ENCODE data around the gene MYMX. TPM values are rescaled to one million over a fixed set of nuclear protein-coding genes. Genes with fewer than 3 reads are reported as not detected.

MYMX gene
- total and polyA plus RNA-seq, 2 of the 4 experiments (the other 2 are of a cell fraction): not detected

GRCh38 chr6:44203955-44204354 lies 12.8 kb upstream of the MYMX start:
- H3K4me1 ChIP-seq (ENCODE audit: control insufficient read depth, insufficient read depth, low read length): no peaks in the 10 kb centered on the region
- H4K20me1 ChIP-seq (ENCODE audit: insufficient read depth, low read length): no peaks in the 10 kb centered on the region
- no peak overlapping the region for H3K9ac ChIP-seq (ENCODE audit: low read depth, low read length)
- no peak overlapping the region for H4K91ac ChIP-seq (ENCODE audit: insufficient read depth, low read depth, low read length)
- ChIA-PET POLR2A (ENCODE audit: unreplicated experiment) (no interaction called here), CTCF (interaction anchor here (1.1 to 1.6 kb wide), 2 partner anchors 11 kb away, joined by 3 read pairs; no protein-coding TSS in a partner anchor)
- H3K27ac ChIP-seq (ENCODE audit: insufficient read depth, low read length): no peak overlapping the region
- H3K36me3 ChIP-seq (ENCODE audit: control insufficient read depth, insufficient read depth, low read length): no peaks in the 10 kb centered on the region
- no peak overlapping the region for H2BK5ac ChIP-seq (ENCODE audit: low read depth, low read length, poor library complexity, severe bottlenecking)
- no peak overlapping the region for H3K14ac ChIP-seq (replicated peaks; ENCODE audit: low read depth, low read length)
- in situ Hi-C loops (cut with MboI; ENCODE audit: low sequenced_read_pairs) (no loop called here), dilution Hi-C loops (cut with HindIII; ENCODE audit: low sequenced_read_pairs, unreplicated experiment) (no loop called here), intact Hi-C loops (cut with micrococcal nuclease) (no loop called here)
- H2BK120ac ChIP-seq (ENCODE audit: low read depth, low read length): no peak overlapping the region
- no peak for DNase-seq
- no peak overlapping the region for H2AK9ac ChIP-seq (replicated peaks; ENCODE audit: low read depth, low read length, poor library complexity)
- BruUV-seq (replicated peaks): no TSS peak
- ATAC-seq (ENCODE audit: low read depth): no peak
- H3K4ac ChIP-seq (ENCODE audit: low read depth, low read length): no peak overlapping the region
- no peak overlapping the region for H3K56ac ChIP-seq (ENCODE audit: extremely low read depth, insufficient read depth, low read length)
- 100% methylated on average over 1 of the region's 6 CpGs; no CpG with 5 or more reads in 1 of the 2 experiments for WGBS, 2 experiments (ENCODE audit: extremely low coverage in 2 of 2, insufficient read length in 1 of 2)
- no peak overlapping the region for H3K4me3 ChIP-seq (ENCODE audit: insufficient read depth, low read depth, low read length)
- no peaks in the 10 kb centered on the region for H3K79me1 ChIP-seq (ENCODE audit: low read depth in 1 of 2, low read length in 2 of 2)
- no peak for TF ChIP-seq RCOR1 (IDR thresholded peaks at IDR 0.05; ENCODE audit: insufficient replicate concordance, low read length)
- H2BK20ac ChIP-seq (ENCODE audit: low read depth, low read length): no peak overlapping the region
- H2BK15ac ChIP-seq (ENCODE audit: low read depth, low read length): no peak overlapping the region
- no peak overlapping the region for H3K18ac ChIP-seq (ENCODE audit: low read depth, low read length)
- no peak overlapping the region for H4K8ac ChIP-seq (ENCODE audit: low read depth in 2 of 2, low read length in 2 of 2)
- no peak overlapping the region for H2AFZ ChIP-seq (replicated peaks; ENCODE audit: low read length, poor library complexity)
- no peak overlapping the region for H3K4me2 ChIP-seq (ENCODE audit: low read depth, low read length)
- H3K23ac ChIP-seq (ENCODE audit: low read depth, low read length): no peak overlapping the region
- H3K9me1 ChIP-seq (ENCODE audit: insufficient read depth, low read length): no peaks in the 10 kb centered on the region
- H3K9me3 ChIP-seq (ENCODE audit: control insufficient read depth, insufficient read depth, low read length): no peaks in the 10 kb centered on the region
- peaks cover 23% of the 10 kb centered on the region for H3K27me3 ChIP-seq (ENCODE audit: control insufficient read depth, insufficient read depth, low read length)
- no peak overlapping the region for H2AK5ac ChIP-seq (ENCODE audit: low read depth, low read length)
- no peak overlapping the region for H4K5ac ChIP-seq (ENCODE audit: low read depth, low read length)

Measured in IMR-90 (cell line).